CD14-positive monocyte (primary cell): ENCODE results near the gene AIF1. TPM values are rescaled to one million over a fixed set of nuclear protein-coding genes. Genes with fewer than 3 reads are reported as not detected.

Source experiments
- DNase-seq, 3 donors: peaks; one replicate each; pipeline ENCODE4 v3.0.0-alpha.2; 2011 to 2022
- H2AFZ ChIP-seq: 2 replicates; pipeline ENCODE4 v1.6.0; 2012; ENCODE audit warnings: mild to moderate bottlenecking, low read depth, low read length, inconsistent platforms; ENCODE audit not compliant: insufficient read depth, poor library complexity, severe bottlenecking
- H3K27ac ChIP-seq, 2 donors: 1 replicate in 1 of 2; 2 replicates in 1 of 2; pipeline ENCODE4 v1.5.1; 2012 to 2013; ENCODE audit warnings: low read length in 2 of 2, control low read depth in 1 of 2, inconsistent platforms in 1 of 2, low read depth in 1 of 2, mild to moderate bottlenecking in 1 of 2
- H3K27me3 ChIP-seq, 2 donors: one replicate each; pipeline versions ENCODE4 v1.6.0 to v1.6.1; 2011 to 2013; ENCODE audit warnings: low read length in 2 of 2; ENCODE audit not compliant: control insufficient read depth in 2 of 2, insufficient read depth in 2 of 2
- H3K36me3 ChIP-seq, 2 donors: replicated peaks in 1 of 2; 1 replicate in 1 of 2; 2 replicates in 1 of 2; pipeline versions ENCODE4 v1.5.1 to v1.6.1; 2012 to 2013; ENCODE audit warnings: low read length in 2 of 2, control low read depth in 1 of 2, inconsistent platforms in 1 of 2, mild to moderate bottlenecking in 1 of 2; ENCODE audit not compliant: insufficient read depth in 2 of 2, control insufficient read depth in 1 of 2
- H3K4me1 ChIP-seq, 2 donors: 1 replicate in 1 of 2; 2 replicates in 1 of 2; pipeline versions ENCODE4 v1.5.1 to v1.6.1; 2012 to 2013; ENCODE audit warnings: low read length in 2 of 2, control low read depth in 1 of 2, inconsistent platforms in 1 of 2, mild to moderate bottlenecking in 1 of 2, moderate library complexity in 1 of 2; ENCODE audit not compliant: insufficient read depth in 2 of 2, control insufficient read depth in 1 of 2
- H3K4me2 ChIP-seq: replicated peaks from 2 replicates; pipeline ENCODE3; 2012; ENCODE audit warnings: low read length, moderate library complexity, mild to moderate bottlenecking; ENCODE audit not compliant: poor library complexity, severe bottlenecking; ENCODE audit errors: extremely low read depth
- H3K4me3 ChIP-seq, 3 experiments: fragments of 200-600 bp in 1 of 3; sonication (generic) in 1 of 3; replicated peaks in 1 of 3; 1 replicate in 2 of 3; 2 replicates in 1 of 3; pipeline ENCODE4 v1.5.1; 2011 to 2013; ENCODE audit warnings: low read length in 3 of 3, mild to moderate bottlenecking in 3 of 3, control low read depth in 2 of 3, low read depth in 2 of 3, inconsistent platforms in 1 of 3, moderate library complexity in 1 of 3
- H3K79me2 ChIP-seq: 2 replicates; pipeline ENCODE4 v1.6.0; 2012; ENCODE audit warnings: mild to moderate bottlenecking, control low read depth, inconsistent platforms, low read length, moderate library complexity; ENCODE audit not compliant: insufficient read depth
- H3K9ac ChIP-seq: 2 replicates; pipeline ENCODE4 v1.6.0; 2017; ENCODE audit warnings: low read length, mild to moderate bottlenecking; ENCODE audit not compliant: insufficient read depth, poor library complexity, severe bottlenecking
- H3K9me3 ChIP-seq, 2 donors: replicated peaks in 1 of 2; 1 replicate in 1 of 2; 2 replicates in 1 of 2; pipeline versions ENCODE4 v1.5.1 to v1.6.1; 2012 to 2013; ENCODE audit warnings: low read length in 2 of 2, control low read depth in 1 of 2; ENCODE audit not compliant: control insufficient read depth in 1 of 2, insufficient read depth in 1 of 2
- H4K20me1 ChIP-seq: 2 replicates; pipeline ENCODE4 v1.6.0; 2012; ENCODE audit warnings: mild to moderate bottlenecking, low read length, control low read depth, moderate library complexity; ENCODE audit not compliant: insufficient read depth
- H3K27ac Mint-ChIP-seq, 7 donors: one replicate each; pipeline ENCODE4 v1.8.0; 2020; ENCODE audit warnings: mild to moderate bottlenecking in 7 of 7, mixed read lengths in 7 of 7, moderate library complexity in 6 of 7, inconsistent platforms in 2 of 7
- H3K27me3 Mint-ChIP-seq, 3 donors: one replicate each; pipeline ENCODE4 v1.8.0; 2021 to 2022; ENCODE audit warnings: low read depth in 3 of 3, mild to moderate bottlenecking in 3 of 3, mixed read lengths in 3 of 3, moderate library complexity in 3 of 3, inconsistent platforms in 1 of 3
- H3K36me3 Mint-ChIP-seq, 2 donors: one replicate each; pipeline ENCODE4 v1.8.0; 2020; ENCODE audit warnings: mixed read lengths in 2 of 2, inconsistent platforms in 1 of 2, mild to moderate bottlenecking in 1 of 2
- H3K4me1 Mint-ChIP-seq: one replicate; pipeline ENCODE4 v1.8.0; 2020; ENCODE audit warnings: mild to moderate bottlenecking, mixed read lengths
- H3K4me3 Mint-ChIP-seq, 2 donors: one replicate each; pipeline ENCODE4 v1.8.0; 2020; ENCODE audit warnings: mild to moderate bottlenecking in 2 of 2, mixed read lengths in 2 of 2, moderate library complexity in 1 of 2
- H3K9me3 Mint-ChIP-seq, 7 donors: one replicate each; pipeline ENCODE4 v1.8.0; 2020 to 2022; ENCODE audit warnings: mixed read lengths in 7 of 7, mild to moderate bottlenecking in 6 of 7, moderate library complexity in 6 of 7, inconsistent platforms in 2 of 7
- CTCF ChIP-seq: fragments of 200-600 bp; IDR thresholded peaks from one replicate; pipeline ENCODE4 v1.8.0; 2022; ENCODE audit warnings: antibody characterized with exemption, mild to moderate bottlenecking
- WGBS: methylation state at CpG from one replicate; pipeline ENCODE4 v1.1.5; 2013; ENCODE audit warnings: missing lambda C conversion rate; ENCODE audit not compliant: insufficient coverage; 5-methylcytosine and 5-hydroxymethylcytosine counted together
- intact Hi-C, 2 donors: fragments of 100-400 bp; cut with micrococcal nuclease; formaldehyde crosslinking; loops; one replicate each; pipeline versions ENCODE4 v1.15.0 to v1.15.1; 2023
- polyA plus RNA-seq, 3 donors: library from polyadenylated mRNA; depleted of rRNA in 1 of 3; unstranded in 2 of 3; stranded (reverse) in 1 of 3; fragments of 300-500 nt in 2 of 3; fragments of >200 nt in 1 of 3; fragmentation: Illumina TruSeq in 2 of 3; gene quantifications; 1 replicate in 2 of 3; 2 replicates in 1 of 3; pipeline ENCODE4 v1.2.3, GENCODE V29; 2012 to 2021

AIF1 gene
- polyA plus RNA-seq, 3 donors: 952 to 2,310 (median 2,275) TPM

DNA sequence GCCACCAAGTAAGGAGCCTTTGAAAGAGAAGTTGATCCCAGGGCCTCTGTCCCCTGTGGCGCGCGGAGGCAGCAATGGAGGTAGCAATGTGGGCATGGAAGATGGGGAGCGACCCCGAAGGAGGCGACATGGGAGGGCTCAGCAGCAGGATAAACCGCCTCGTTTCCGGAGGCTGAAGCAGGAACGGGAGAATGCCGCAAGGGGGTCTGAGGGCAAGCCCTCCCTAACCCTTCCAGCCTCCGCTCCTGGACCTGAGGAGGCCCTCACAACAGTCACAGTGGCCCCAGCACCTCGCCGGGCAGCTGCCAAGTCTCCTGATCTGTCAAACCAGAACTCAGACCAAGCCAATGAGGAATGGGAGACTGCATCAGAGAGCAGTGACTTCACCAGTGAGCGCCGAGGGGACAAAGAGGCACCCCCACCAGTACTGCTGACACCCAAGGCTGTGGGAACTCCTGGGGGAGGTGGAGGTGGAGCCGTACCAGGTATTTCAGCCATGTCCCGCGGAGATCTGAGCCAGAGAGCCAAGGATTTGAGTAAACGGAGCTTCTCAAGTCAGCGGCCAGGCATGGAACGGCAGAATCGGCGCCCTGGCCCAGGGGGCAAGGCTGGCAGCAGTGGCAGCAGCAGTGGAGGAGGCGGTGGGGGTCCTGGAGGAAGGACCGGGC is 17.4 kb downstream of the AIF1 start:
- Mint-ChIP-seq H3K9me3 (no peaks in the 10 kb centered on the region), H3K27me3 (peaks cover 0 to 3% (median 0%) of the 10 kb centered on the region in 3 donors), H3K27ac (peak overlapping the region in 2 of 7 donors; percentile 65 to 68), H3K4me3 (no peak overlapping the region), H3K36me3 (peaks cover 96 to 99% of the 10 kb centered on the region in 2 donors), H3K4me1 (no peaks in the 10 kb centered on the region)
- TF ChIP-seq CTCF: no peak
- no peak for DNase-seq
- intact Hi-C loops: no loop called here
- Histone ChIP-seq H2AFZ (no peak overlapping the region), H3K27ac (no peak overlapping the region), H3K9ac (no peak overlapping the region), H3K27me3 (no peaks in the 10 kb centered on the region), H4K20me1 (peaks cover 90% of the 10 kb centered on the region), H3K9me3 (no peaks in the 10 kb centered on the region), H3K4me2 (no peak overlapping the region), H3K79me2 (peaks cover 37% of the 10 kb centered on the region), H3K4me3 (no peak overlapping the region), H3K36me3 (peaks cover 97 to 100% of the 10 kb centered on the region in 2 donors), H3K4me1 (no peaks in the 10 kb centered on the region)
- 99% methylated on average over 15 of the region's 26 CpGs for WGBS

DNA sequence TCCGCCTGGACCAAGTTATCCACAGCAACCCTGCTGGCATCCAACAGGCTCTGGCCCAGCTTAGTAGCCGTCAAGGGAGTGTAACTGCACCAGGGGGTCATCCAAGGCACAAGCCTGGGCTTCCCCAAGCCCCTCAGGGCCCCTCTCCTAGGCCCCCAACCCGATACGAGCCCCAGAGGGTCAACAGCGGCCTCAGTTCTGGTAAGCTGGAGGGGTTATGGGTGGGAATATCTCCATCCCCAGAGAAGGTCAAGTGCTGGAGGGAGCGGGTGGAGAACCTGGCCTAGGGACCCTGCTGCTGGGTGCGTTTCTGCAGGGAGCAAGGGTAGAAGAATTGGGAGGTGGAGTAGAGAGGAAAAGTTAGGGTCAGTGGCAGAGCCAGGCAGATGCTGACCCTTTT is 18.4 kb downstream of the AIF1 start:
- Histone ChIP-seq H3K4me1 (no peaks in the 10 kb centered on the region), H4K20me1 (peaks cover 88% of the 10 kb centered on the region), H3K27ac (no peak overlapping the region), H3K27me3 (no peaks in the 10 kb centered on the region), H3K4me2 (no peak overlapping the region), H3K9me3 (no peaks in the 10 kb centered on the region), H3K36me3 (peaks cover 94 to 99% of the 10 kb centered on the region in 2 donors), H3K4me3 (no peak overlapping the region), H2AFZ (no peak overlapping the region), H3K79me2 (peaks cover 27% of the 10 kb centered on the region), H3K9ac (no peak overlapping the region)
- H3K4me1 Mint-ChIP-seq: no peaks in the 10 kb centered on the region
- peak overlapping the region in 2 of 7 donors; percentile 30 to 70 for H3K27ac Mint-ChIP-seq
- no peaks in the 10 kb centered on the region for H3K27me3 Mint-ChIP-seq
- no peaks in the 10 kb centered on the region for H3K9me3 Mint-ChIP-seq
- peaks cover 91 to 97% of the 10 kb centered on the region in 2 donors for H3K36me3 Mint-ChIP-seq
- DNase-seq: no peak
- H3K4me3 Mint-ChIP-seq: no peak overlapping the region
- TF ChIP-seq CTCF: no peak
- intact Hi-C loops: no loop called here
- WGBS: no CpG with 5 or more reads among the region's 7 CpGs
